Mammary epithelial cell (primary cell): ENCODE data around the gene MEIKIN.

Experiments
- CTCF ChIP-seq, 2 donors: IDR thresholded peaks in 1 of 2; conservative IDR thresholded peaks in 1 of 2; 2 replicates each; pipeline ENCODE4 v1.5.1; 2011 to 2012; ENCODE audit warnings: inconsistent platforms in 2 of 2, low read length in 2 of 2, mild to moderate bottlenecking in 2 of 2, control low read depth in 1 of 2, low read depth in 1 of 2; ENCODE audit not compliant: insufficient read depth in 1 of 2; ENCODE audit errors: extremely low read depth in 1 of 2
- EZH2 ChIP-seq: IDR thresholded peaks from 2 replicates; pipeline ENCODE4 v1.6.1; 2012; ENCODE audit warnings: low read length, inconsistent platforms, borderline replicate concordance

- no peak for TF ChIP-seq CTCF (conservative IDR thresholded peaks at IDR 0.05 in 1 of 2, IDR thresholded peaks at IDR 0.05 in 1 of 2; ENCODE audit: extremely low read depth in 1 of 2, insufficient read depth in 1 of 2, low read depth in 1 of 2, low read length in 2 of 2)
- TF ChIP-seq EZH2 = no peak
These were observed 8.5 kb upstream of the MEIKIN start for GRCh38 chr5:131953969-131954368.
